Activated T-cell treated with anti-CD3 and anti-CD28 coated beads, Interleukin-2, amount 50 U/mL, for 4 hours (primary cell): ENCODE results near the gene C17orf113. TPM values are rescaled to one million over a fixed set of nuclear protein-coding genes. Genes with fewer than 3 reads are reported as not detected.

ENCODE experiments used
- ATAC-seq, 2 donors: fragments of 200-7000 bp; cut with Tn5 transposase; one replicate each; pipeline ENCODE4 v1.10.0; 2021
- DNase-seq: peaks from one replicate; pipeline ENCODE4 v3.0.0-alpha.2; 2020
- H3K27me3 Mint-ChIP-seq: one replicate; pipeline ENCODE4 v1.8.0; 2021; ENCODE audit warnings: low read depth, mixed read lengths
- H3K36me3 Mint-ChIP-seq: one replicate; pipeline ENCODE4 v1.8.0; 2022; ENCODE audit warnings: mixed read lengths; ENCODE audit not compliant: insufficient read depth
- H3K4me1 Mint-ChIP-seq: one replicate; pipeline ENCODE4 v1.8.0; 2021; ENCODE audit warnings: low read depth, mixed read lengths
- H3K4me3 Mint-ChIP-seq: one replicate; pipeline ENCODE4 v1.8.0; 2021; ENCODE audit warnings: mild to moderate bottlenecking, moderate library complexity, mixed read lengths
- H3K9me3 Mint-ChIP-seq: one replicate; pipeline ENCODE4 v1.8.0; 2021; ENCODE audit warnings: mixed read lengths
- total RNA-seq, 3 donors: library from RNA; stranded (reverse); gene quantifications; one replicate each; pipeline ENCODE4 v1.2.1, GENCODE V29; 2021

C17orf113 gene
- total RNA-seq, 3 donors from 2014 or later = 0.08 to 0.13 TPM; not detected in 1

GRCh38 chr17:42059815-42060214 lies 9.4 kb upstream of the C17orf113 start:
- no peak for ATAC-seq
- no peak for DNase-seq
- Mint-ChIP-seq H3K9me3 (no peaks in the 10 kb centered on the region), H3K36me3 (no peaks in the 10 kb centered on the region), H3K4me1 (peaks cover 4% of the 10 kb centered on the region), H3K27me3 (peaks cover 13% of the 10 kb centered on the region), H3K4me3 (no peak overlapping the region)

GRCh38 chr17:42058063-42058462 lies 7.7 kb upstream of the C17orf113 start:
- Mint-ChIP-seq H3K4me1 (no peaks in the 10 kb centered on the region), H3K9me3 (no peaks in the 10 kb centered on the region), H3K36me3 (no peaks in the 10 kb centered on the region), H3K27me3 (peaks cover 26% of the 10 kb centered on the region), H3K4me3 (no peak overlapping the region)
- ATAC-seq (no peak), DNase-seq (no peak)

- Mint-ChIP-seq H3K4me1 (no peaks in the 10 kb centered on the region), H3K4me3 (no peak overlapping the region), H3K36me3 (no peaks in the 10 kb centered on the region), H3K9me3 (no peaks in the 10 kb centered on the region), H3K27me3 (peaks cover 39% of the 10 kb centered on the region)
- ATAC-seq (no peak), DNase-seq (no peak)
Measured at GRCh38 chr17:42056635-42057034, 6.2 kb upstream of the C17orf113 start.

- H3K4me1 Mint-ChIP-seq = peaks cover 3% of the 10 kb centered on the region
- H3K27me3 Mint-ChIP-seq = peaks cover 47% of the 10 kb centered on the region
- H3K36me3 Mint-ChIP-seq = no peaks in the 10 kb centered on the region
- no peak overlapping the region for H3K4me3 Mint-ChIP-seq
- DNase-seq (no peak), ATAC-seq (peak in 1 of 2 donors; percentile 15)
- H3K9me3 Mint-ChIP-seq = no peaks in the 10 kb centered on the region
Measured at GRCh38 chr17:42055496-42055895, 5.1 kb upstream of the C17orf113 start.

- no peaks in the 10 kb centered on the region for H3K36me3 Mint-ChIP-seq
- DNase-seq = no peak
- H3K4me3 Mint-ChIP-seq = no peak overlapping the region
- no peaks in the 10 kb centered on the region for H3K9me3 Mint-ChIP-seq
- peaks cover 47% of the 10 kb centered on the region for H3K27me3 Mint-ChIP-seq
- peaks cover 3% of the 10 kb centered on the region for H3K4me1 Mint-ChIP-seq
- no peak for ATAC-seq
Measured at GRCh38 chr17:42055027-42055426, 4.6 kb upstream of the C17orf113 start.

- H3K4me1 Mint-ChIP-seq = peaks cover 4% of the 10 kb centered on the region
- DNase-seq = no peak
- H3K36me3 Mint-ChIP-seq = no peaks in the 10 kb centered on the region
- peaks cover 53% of the 10 kb centered on the region for H3K27me3 Mint-ChIP-seq
- no peak overlapping the region for H3K4me3 Mint-ChIP-seq
- H3K9me3 Mint-ChIP-seq = no peaks in the 10 kb centered on the region
- no peak for ATAC-seq
Measured at GRCh38 chr17:42053731-42054500, 3.5 kb upstream of the C17orf113 start.

GRCh38 chr17:42052346-42052877 lies 2.0 kb upstream of the C17orf113 start:
- H3K36me3 Mint-ChIP-seq = no peaks in the 10 kb centered on the region
- peaks cover 4% of the 10 kb centered on the region for H3K4me1 Mint-ChIP-seq
- peaks cover 53% of the 10 kb centered on the region for H3K27me3 Mint-ChIP-seq
- H3K4me3 Mint-ChIP-seq = no peak overlapping the region
- H3K9me3 Mint-ChIP-seq = no peaks in the 10 kb centered on the region
- ATAC-seq = no peak
- DNase-seq = no peak

- peaks cover 4% of the 10 kb centered on the region for H3K4me1 Mint-ChIP-seq
- peak overlapping the region; percentile 57 for H3K4me3 Mint-ChIP-seq
- no peak for ATAC-seq
- no peak for DNase-seq
- peaks cover 53% of the 10 kb centered on the region for H3K27me3 Mint-ChIP-seq
- H3K9me3 Mint-ChIP-seq = no peaks in the 10 kb centered on the region
- no peaks in the 10 kb centered on the region for H3K36me3 Mint-ChIP-seq
Measured at GRCh38 chr17:42051645-42052044, 1.2 kb upstream of the C17orf113 start.

GRCh38 chr17:42051013-42051400 lies 606 bp upstream of the C17orf113 start:
- H3K9me3 Mint-ChIP-seq = no peaks in the 10 kb centered on the region
- peak overlapping the region; percentile 57 for H3K4me3 Mint-ChIP-seq
- no peaks in the 10 kb centered on the region for H3K36me3 Mint-ChIP-seq
- no peak for DNase-seq
- H3K4me1 Mint-ChIP-seq = peaks cover 4% of the 10 kb centered on the region
- no peak for ATAC-seq
- H3K27me3 Mint-ChIP-seq = peaks cover 53% of the 10 kb centered on the region

GRCh38 chr17:42049834-42050392 lies 488 bp downstream of the C17orf113 start:
- Mint-ChIP-seq H3K4me3 (peak overlapping the region; percentile 76), H3K36me3 (no peaks in the 10 kb centered on the region), H3K27me3 (peaks cover 46% of the 10 kb centered on the region), H3K9me3 (no peaks in the 10 kb centered on the region), H3K4me1 (peaks cover 4% of the 10 kb centered on the region)
- DNase-seq (no peak), ATAC-seq (no peak)

- no peak for DNase-seq
- Mint-ChIP-seq H3K9me3 (no peaks in the 10 kb centered on the region), H3K4me3 (no peak overlapping the region), H3K4me1 (peaks cover 4% of the 10 kb centered on the region), H3K36me3 (no peaks in the 10 kb centered on the region), H3K27me3 (peaks cover 24% of the 10 kb centered on the region)
- ATAC-seq = no peak
Measured at GRCh38 chr17:42047343-42047742, 3.1 kb downstream of the C17orf113 start.

- no peaks in the 10 kb centered on the region for H3K9me3 Mint-ChIP-seq
- H3K27me3 Mint-ChIP-seq = peaks cover 9% of the 10 kb centered on the region
- H3K4me1 Mint-ChIP-seq = peaks cover 3% of the 10 kb centered on the region
- H3K36me3 Mint-ChIP-seq = no peaks in the 10 kb centered on the region
- no peak for ATAC-seq
- no peak for DNase-seq
- no peak overlapping the region for H3K4me3 Mint-ChIP-seq
Measured at GRCh38 chr17:42045719-42046118, 4.7 kb downstream of the C17orf113 start.

- no peak for ATAC-seq
- no peak for DNase-seq
- H3K4me1 Mint-ChIP-seq = no peaks in the 10 kb centered on the region
- H3K9me3 Mint-ChIP-seq = no peaks in the 10 kb centered on the region
- no peaks in the 10 kb centered on the region for H3K36me3 Mint-ChIP-seq
- peaks cover 8% of the 10 kb centered on the region for H3K27me3 Mint-ChIP-seq
- no peak overlapping the region for H3K4me3 Mint-ChIP-seq
Measured at GRCh38 chr17:42042598-42043319, 7.6 kb downstream of the C17orf113 start.

- ATAC-seq (no peak), DNase-seq (no peak)
- Mint-ChIP-seq H3K4me3 (no peak overlapping the region), H3K27me3 (peaks cover 11% of the 10 kb centered on the region), H3K4me1 (no peaks in the 10 kb centered on the region), H3K36me3 (no peaks in the 10 kb centered on the region), H3K9me3 (no peaks in the 10 kb centered on the region)
Measured at GRCh38 chr17:42041619-42042018, 8.8 kb downstream of the C17orf113 start.
